Measurements from ENCODE around the gene LMAN1L.

LMAN1L gene

DNA sequence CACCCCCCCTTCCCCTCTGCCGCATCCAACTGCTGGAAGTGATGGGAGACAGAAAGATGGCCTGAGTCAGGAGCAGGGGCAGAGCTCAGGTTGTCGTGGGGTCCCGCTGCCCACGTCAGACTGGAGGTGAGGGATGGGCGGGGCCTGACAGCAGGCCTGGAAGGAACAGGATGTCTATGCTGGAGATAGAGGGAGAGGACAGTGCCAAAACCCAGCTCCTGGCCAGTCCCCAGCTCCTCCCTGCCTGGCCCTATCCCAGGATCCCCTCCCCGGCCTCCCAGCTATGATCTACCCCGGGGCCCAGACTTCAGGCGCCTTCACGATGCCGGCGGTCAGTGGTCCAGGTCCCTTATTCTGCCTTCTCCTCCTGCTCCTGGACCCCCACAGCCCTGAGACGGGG is at the start of gene LMAN1L:
Gene LMAN1L, plus strand, starts transcription at position 303 of the 400 bp plus-strand sequence. Its CDS starts 20 bp downstream, at position 323.
- DNase-seq: peak in 1 of 2 experiments; percentile 76

DNA sequence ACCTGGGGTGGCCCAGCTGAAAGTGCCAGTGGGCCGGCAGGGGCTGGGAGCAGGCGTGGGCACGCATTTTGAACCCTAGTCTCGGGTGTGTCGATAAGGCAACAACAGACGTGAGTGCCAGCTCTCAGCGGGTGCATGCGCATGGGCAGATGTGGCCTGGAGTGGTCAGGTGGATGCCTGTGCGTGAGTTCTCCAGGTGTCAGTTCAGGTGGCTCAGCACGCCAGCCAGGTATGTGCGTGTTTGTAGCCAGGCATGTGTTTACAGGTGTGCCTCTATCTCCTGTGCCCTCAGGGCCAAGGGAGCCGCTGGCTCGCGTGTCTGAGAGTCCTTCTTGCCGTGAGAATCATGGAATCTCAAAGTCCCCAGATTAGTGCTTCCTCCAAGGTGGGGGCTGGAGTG is 49.2 kb upstream of the LMAN1L start:
- DNase-seq: no peak

DNA sequence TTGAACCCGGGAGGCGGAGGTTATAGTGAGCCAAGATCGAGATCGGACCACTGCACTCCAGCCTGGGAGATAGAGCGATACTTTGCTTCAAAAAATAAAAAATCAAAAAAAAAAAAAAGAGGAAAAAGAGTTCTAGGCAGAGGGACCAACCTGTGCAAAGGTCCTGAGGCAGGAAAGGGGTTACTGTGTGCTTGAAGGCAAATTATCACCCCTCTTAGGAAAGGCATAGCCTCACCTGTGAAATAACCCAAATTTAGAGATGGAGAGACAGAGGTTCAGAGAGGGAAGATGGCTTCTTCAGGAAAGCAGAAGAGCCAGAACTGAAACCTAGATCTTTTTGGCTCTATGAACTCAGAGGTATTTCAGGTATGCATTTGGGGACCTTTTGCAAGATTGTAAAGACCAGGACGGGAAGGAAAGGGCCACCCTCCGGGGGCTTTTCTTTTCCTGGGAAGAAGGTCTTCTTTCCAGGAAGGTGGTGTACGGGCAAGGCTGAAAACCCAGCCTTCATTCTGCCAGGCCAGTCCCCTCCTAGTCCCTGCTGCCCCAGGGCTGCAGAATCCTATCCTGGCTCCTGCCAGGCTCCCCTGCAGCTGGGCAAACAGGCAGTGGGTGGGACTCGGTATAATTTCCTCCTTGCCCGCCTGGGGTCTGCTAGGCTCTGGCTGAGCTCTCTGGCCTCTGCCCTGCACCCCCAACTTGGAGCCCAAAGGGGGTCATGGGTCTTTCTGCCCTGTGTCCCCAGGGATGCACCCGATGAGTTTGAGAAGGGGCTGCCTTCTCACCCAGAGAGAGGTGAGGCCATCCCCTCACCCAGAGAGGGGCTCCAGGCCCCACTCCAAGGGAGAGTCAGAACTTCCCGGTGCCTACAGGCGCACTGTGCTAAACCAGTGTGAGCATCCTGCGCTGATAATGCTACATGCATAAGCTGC is 45.2 kb upstream of the LMAN1L start:
- DNase-seq: no peak

DNA sequence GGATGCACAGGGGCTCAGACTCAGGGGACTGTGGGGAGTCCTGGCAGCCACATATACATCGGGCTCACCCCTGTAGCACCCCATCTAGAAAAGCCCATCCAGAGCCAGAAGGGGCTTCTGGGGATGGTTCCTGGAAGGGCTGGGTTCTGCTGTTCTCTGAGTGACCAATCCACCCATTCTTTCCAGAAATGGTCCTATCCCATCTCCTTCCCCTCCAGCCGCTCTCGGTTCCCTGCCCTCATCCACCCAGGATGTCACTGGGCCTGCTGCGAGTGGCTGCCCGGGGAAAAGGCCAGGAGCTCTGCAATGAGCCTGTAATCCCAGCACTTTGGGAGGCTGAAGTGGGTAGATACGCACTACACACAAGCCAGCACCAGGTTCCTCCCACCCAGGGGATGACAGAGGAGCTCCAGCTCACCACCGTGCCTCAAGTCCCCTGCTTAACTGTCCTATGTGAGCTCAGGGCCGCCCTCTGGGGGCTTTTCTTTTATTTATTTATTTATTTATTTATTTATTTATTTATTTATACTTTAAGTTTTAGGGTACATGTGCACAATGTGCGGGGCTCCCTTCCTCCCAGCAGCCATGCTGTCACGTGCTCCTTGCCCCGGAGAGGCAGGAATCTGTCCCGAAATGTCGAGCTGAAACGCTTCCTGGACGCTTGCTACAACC is 44.4 kb upstream of the LMAN1L start:
- DNase-seq: no peak

DNA sequence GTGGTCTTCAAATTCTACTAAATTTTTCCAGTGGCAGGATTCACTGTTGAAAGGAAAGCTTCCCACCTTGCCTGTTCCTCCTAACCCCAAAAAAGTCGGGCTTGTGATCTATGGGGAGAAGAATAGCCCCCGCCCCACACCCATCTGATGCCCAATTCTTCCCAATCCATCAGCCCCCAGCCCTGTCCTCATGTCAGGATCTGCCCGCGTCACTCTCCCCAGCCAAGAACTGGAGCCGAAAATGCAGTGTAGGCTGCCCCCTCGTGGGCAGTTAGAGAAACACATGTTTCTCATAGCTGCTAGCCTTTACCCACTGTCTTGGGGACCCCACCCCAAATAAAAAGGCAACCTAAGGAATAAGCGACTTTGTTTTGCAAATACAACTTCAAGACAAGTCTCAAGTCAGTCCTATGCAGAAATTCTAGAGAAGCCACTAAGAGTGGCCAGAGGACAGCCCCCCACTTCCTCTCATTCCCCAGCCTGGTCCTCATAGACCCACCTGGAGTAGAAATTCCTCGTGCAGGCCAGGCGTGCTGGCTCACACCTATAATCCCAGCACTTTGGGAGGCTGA is 43.8 kb upstream of the LMAN1L start:
- peak; percentile 36 to 65 for DNase-seq

DNA sequence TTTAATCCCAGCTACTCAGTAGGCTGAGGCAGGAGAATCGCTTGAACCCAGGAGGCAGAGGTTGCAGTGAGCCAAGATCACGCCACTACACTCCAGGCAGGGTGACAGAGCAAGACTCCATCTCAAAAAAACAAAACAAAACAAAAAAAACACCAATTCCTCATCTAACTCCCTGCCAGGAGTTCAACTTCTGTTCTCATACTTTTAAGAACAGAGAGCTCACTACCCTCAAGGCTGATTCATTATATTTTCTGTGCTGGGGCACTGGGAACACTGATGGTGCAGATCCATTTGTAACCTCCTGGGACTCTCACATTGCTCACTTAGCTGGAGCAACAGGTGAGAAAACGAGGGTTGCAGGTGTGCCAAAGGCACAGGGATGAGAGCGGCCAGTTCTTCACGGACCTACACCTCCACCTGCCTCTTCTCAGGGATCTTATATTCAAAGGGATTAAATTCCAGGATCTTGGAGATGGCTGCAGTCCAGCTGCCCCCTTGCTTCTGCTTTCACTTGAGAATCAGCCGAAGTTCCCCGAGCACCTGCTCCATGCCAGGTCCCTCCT is 43.1 kb upstream of the LMAN1L start:
- no peak for DNase-seq

DNA sequence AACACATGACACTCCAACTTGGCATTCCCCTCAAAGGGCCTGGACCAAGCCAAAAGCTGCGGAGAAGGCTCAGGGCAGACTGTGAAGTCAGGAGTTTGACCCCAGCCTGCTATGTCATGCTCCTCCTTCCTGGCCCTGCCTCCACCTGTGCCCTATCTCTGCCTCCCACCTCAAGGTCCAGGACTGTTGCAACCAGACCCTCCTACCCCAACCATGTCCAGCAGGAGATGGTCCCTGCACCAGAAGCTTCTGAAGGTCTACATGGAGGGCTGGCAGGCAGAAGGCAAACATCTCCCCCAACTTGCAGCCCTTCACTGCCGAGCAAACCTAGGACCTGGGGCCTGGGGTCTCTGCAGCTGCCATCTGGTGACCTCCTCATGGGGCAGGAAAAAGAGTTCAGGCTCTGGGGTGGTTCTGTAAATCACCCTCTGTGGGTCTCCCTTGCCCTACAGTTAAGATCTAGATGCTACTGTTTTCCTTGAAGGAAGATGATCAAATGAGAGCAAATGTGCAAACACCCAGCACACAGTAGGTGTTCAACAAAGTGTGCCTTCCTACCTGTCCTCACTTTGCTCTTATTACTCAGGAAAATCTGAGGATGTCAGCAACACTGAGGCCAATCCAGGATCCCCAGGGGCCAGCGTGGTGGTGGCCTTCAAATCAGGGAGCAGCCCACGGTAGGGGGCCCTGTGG is 42.3 kb upstream of the LMAN1L start:
- no peak for DNase-seq

DNA sequence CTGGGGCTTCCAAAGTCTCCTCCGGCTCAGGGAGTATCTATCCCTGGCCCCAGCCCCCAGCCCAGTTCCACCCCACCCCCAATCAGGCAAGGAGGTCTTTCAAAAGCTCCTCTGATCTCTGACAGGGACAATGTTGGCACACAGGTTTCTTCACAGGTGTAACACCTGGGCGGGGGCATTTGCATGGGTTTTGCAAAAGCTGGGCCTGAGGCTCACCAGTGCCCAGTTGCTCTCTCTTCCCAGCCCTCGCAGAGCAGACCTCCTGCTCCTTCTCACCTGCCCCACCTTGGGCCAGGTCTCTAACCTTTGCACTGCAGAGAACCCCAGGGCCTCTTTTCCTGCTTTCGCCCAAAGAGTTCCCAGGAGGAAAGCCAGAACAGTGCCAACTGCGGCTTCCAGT is 39.3 kb upstream of the LMAN1L start:
- DNase-seq: no peak

DNA sequence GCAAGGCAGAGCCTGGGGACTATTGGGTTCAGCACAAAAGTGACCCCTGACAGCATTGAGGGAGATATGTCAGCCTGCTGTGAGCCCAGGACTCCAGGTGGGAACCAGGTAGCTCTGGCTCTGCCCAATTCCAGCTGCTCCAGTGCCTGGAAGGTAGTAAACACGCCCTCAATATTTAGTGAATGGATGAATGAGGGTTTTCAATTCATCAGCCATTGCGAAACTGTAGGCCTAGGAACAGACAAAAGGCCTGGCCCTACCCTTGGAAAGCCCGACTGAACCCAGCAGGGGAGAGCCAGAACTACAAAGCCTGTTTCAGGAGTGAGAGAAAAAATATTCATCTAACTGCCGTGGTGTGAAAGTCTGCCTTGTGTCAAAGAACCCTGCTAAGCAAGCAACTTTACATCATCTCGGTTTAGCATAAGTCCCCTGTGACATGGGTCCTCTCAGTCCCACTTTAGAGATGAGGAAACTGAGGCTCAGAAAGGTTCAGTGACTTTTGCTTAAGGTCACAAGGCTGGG is 38.8 kb upstream of the LMAN1L start:
- DNase-seq: no peak

DNA sequence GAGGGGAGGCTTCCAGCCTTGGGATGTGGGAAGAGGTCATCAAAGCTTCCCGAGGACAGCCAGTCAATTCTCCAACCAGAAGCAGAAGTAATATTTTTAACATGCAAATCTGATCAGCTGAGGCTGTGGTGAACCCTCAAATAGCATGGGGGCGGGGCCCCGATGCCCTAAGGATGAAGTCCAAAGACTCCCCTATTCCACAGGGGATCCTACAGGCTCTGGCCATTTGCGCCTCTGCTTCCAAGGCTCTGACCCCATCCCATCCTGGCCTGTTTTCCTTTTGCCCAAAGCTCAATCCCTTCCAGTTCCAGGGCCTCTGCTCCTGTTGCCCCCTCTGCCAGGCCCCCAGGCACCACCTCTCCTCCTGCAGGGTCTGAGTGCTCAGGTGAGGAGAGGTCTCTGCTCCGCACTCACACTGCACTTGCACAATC is 37.5 kb upstream of the LMAN1L start:
- DNase-seq: no peak

DNA sequence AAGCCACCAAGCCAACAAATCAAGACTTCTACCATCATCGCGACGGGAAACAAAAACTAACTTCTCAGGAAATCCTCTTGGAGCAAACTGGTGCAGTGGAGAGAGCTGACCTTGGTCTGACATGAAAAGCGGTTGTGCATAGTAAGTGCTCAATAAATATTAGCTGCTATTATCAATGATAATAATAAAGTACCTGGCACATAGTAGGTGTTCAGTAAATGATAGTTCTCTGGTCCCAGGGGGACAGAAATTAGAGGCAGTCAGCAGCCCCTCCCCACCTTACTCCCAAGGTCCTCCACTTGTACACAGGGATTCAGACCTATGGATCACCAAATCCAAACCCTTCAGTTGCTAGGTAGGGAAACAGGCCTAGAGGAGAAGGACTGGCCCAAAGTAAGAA is 36.7 kb upstream of the LMAN1L start:
- no peak for DNase-seq

DNA sequence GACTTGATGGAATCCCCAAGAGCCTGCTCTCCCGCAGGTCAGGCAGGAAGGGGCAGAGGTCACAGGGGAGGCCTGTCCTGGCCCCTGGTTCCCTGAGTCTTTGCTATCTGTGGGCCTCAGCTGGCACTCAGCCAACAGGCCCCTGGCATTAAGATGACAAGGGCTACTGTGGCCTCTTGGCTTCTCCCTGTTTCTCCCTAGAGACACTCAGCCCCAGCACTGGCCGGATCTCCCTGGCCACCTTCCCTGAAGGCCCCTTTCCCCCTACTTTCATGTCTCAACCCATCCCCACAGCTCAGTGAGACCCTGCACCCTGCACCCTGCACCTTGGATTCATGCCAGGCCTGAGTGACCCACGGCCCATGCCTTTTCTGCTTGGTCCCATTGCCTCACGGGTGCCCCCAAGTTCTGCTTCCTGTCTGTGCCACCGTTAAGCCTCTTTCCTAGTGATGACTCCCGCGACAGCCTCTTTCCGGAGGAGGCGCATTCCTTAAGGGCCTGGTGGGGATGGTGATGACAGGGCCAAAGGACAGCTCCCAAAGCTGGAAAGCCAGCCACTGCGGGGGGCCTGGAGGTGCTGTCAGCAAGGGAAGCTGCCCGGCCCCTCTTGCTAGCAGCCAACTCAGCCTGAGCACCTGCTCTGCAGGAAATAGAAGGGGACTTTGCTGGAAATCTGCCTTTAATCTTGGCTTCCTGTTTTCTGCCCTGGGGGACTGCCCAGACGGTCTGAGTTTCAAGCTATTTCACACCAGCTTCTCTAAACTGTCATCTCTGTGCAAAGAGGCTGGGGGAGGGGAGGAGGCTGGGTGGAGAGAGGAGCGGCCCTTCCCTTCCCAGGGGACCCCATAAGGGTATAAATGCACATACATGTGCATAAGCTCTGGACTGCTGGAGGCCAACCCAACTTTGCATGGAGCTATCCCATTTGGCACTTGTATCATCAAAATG is 35.5 kb upstream of the LMAN1L start:
- no peak for DNase-seq

DNA sequence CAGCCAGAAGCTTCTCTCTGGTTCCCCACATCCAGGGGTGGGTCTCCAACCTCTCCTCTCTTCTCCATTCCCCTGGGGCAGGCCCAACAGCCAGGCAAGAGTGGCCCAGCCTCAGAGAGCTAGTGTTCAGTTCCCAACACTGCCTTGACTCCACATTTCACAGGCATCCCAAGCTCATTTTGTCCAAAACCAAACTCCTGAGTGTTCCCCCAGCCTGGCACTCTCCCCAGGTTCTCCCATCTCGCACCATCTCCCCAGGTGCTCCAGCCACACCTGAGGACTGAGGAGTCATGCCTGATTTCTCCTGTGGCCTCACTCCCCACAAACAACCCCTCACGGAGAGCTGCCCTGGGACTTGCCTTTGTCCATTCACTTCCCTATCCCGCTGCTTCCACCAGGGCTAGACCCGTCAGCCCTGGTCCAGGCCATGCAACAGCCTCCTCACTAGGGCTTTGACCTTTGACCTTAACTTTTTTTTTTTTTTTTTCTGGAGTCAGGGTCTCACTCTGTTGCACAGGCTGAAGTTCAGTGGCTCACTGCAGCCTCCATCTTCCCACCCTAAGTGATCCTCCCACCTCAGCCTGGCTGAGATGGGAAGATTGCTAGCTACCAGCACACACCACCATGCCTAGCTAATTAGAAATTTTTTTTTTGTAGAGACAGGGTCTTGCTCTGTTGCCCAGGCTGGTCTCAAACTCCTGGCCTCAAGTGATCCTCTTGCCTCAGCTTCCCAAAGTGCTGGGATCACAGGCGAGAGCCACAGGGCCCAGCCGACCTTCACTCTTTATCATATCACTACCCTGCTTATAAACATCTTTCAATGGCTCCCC is 34.7 kb upstream of the LMAN1L start:
- DNase-seq: no peak

DNA sequence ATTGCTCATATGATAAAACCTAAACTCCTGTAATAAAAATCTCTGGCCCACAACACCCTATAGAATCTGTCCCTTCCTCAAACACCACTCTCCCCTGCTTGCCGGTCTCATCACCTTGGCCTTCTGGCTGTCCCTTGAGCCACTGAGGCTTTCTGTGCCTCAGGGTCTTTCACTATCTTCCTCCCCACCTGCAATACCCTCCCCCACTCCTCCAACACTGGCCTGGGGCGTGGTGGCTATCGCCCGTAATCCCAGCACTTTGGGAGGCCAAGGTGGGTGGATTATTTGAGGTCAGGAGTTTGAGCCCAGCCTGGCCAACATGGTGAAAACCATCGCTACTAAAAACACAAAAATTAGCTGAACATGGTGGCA is 34.0 kb upstream of the LMAN1L start:
- DNase-seq: no peak

DNA sequence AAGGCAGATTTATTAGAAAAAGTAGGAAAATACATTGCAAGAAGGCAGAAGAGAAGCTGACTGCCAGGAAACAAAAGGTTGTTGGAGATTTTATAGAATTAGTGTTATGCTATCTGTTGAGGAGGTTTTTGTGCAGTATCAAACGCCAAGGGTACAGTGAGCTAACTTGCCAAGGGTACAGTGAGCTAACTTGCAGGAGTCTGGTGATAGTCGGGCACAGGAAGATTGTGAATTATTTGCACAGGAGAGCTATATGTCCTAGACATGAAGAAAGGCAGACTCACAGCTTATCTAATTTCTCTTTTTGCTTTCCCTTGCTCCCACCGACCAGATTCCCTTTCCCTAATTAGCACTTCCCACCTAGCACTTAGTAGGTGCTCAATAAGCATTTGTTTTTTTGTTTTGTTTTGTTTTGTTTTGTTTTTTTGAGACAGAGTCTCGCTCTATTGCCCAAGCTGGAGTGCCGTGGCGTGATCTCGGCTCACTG is 33.4 kb upstream of the LMAN1L start:
- DNase-seq: no peak

DNA sequence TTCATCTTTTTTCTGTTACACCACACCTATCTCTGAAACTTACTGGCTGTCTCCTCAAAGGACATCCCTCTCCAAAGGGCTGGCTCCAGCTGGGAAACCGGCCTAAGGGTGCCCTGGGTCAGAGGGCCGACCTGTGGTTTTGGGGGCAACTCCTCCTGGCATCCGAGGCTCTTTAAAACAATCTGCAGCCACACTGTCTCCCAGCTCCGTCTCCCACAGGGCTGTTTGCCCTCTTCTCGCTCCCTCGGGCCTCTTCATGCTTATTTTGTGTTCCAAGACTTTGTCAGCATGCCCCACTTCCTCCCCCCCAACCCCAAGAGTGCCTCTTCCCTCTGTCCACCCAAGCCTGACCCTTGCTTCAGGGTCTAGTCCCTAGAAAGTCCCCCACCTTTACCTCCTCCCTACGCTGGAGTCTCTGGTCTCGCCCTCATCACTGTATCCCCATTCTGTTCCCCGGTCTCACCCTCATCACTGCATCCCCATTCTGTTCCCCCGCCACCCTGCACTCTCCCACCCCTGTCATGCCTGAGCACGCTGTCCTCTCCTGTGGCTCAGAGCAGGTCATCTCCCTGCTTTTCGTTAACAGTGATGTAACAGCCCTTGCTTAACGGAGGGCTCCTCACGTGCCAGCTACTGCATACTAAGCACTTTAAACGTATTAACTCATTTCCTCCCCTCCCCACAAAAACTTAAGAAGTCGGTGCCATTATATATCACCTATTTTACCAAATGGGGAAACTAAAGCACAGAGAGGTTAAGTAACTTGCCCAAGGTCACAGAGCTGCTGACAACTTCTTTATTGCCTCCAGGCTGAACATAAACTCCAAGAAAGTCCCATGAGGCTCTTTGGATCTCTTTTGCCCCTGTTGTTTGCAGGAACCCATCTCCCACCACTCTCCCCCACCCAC is 31.9 kb upstream of the LMAN1L start:
- DNase-seq: no peak

DNA sequence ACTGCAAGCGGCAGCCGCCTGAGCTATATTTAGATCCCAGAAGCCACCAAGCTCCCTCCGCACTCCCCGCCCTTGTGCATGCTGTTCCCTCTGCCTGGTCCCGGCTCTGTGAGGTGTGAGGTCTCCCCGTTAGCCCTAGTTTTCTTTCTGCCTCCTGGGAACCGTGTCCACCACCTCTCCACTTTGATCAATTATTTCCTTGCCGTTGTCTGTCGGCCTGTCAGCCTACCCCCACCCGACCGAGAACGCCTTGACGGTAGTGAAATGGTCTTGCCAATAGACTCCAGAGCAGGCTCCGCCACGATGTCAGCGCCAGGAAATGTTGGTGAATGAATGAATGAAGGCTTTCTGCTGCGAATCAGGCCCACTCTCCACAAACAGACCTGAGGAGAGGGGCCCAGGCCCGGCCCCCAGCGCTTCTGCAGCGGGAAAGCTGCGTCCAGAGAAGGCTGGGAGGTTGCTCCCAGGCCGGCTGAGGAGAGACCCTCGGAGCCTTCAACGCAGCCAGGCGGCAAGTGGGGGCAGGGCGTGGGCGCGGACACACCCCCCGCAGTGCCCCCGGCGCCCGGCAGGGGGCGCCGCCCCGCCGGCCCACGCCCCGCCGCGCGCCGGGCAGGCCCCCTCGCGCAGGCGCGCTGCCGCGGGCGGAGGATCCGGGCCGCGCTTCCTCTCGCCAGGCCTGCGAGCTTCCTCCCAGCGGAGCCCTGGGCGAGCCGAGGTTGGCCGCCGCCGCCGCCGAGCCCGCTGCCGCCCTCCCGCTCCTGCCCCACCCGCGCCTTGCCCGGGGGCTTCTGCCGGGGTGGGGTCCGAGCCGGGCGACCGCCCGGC is 31.0 kb upstream of the LMAN1L start, which contains the start of gene CSK:
Gene CSK, plus strand, starts transcription at position 650 of the 828 bp plus-strand sequence. CDS start 16,218 bp downstream, outside the sequence.
- peak; percentile 13 to 70 for DNase-seq
